ENCODE data around the gene RPS19. TPM values are rescaled to one million over a fixed set of nuclear protein-coding genes. Genes with fewer than 3 reads are reported as not detected.

Gene RPS19
- total RNA-seq, 1 experiment from 2014 or later: 3,152 TPM

DNA sequence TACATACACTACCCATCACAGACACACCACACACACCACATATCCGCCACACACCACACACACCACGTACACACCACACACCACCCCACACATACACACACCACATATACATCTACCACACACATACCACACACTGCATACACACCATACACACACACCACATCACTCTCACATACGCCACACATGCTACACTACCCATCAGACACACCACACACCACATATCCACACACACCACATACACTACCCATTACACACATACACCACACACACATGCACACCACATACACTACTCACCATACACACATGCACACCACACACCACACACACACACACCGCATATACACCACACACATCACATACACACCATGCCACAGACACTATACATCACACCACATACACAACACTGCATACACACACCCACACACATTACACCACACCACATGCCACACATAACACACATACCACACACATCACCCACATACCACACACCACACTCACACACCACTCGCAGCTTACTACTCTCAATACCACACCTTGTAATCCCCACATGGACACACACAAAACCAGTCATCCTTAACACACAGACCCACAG lies 58.7 kb downstream of the RPS19 start:
- Mint-ChIP-seq H3K27me3 (ENCODE audit: low read depth) (no peaks in the 10 kb centered on the region), H3K36me3 (no peaks in the 10 kb centered on the region), H3K27ac (no peak overlapping the region), H3K4me3 (no peak overlapping the region), H3K4me1 (peaks cover 10% of the 10 kb centered on the region), H3K9me3 (no peaks in the 10 kb centered on the region)
- DNase-seq (ENCODE audit: low spot score) (no peak), ATAC-seq (no peak)
- CTCF ChIA-PET: interaction anchor here (1.3 to 1.4 kb wide), 3 partner anchors 9 to 35 kb away, joined by 3 to 5 read pairs (median 5); partner anchors contain the start of gene ERFL
- POLR2A ChIA-PET: interaction anchor here (0.5 kb wide), 1 partner anchor 43 kb away, joined by 3 read pairs; no protein-coding TSS in a partner anchor
- TF ChIP-seq GRHL2 (CRISPR knock-in tag; IDR thresholded peaks at IDR 0.05; ENCODE audit: insufficient replicate concordance, severe bottlenecking) (no peak), TP53 (CRISPR knock-in tag; IDR thresholded peaks at IDR 0.05) (no peak), ZNF416 (CRISPR knock-in tag; IDR thresholded peaks at IDR 0.05) (no peak), HMGA2 (CRISPR knock-in tag; IDR thresholded peaks at IDR 0.05) (no peak), ZNF671 (CRISPR knock-in tag; IDR thresholded peaks at IDR 0.05) (no peak)
- TF ChIP-seq, protein P1, sequence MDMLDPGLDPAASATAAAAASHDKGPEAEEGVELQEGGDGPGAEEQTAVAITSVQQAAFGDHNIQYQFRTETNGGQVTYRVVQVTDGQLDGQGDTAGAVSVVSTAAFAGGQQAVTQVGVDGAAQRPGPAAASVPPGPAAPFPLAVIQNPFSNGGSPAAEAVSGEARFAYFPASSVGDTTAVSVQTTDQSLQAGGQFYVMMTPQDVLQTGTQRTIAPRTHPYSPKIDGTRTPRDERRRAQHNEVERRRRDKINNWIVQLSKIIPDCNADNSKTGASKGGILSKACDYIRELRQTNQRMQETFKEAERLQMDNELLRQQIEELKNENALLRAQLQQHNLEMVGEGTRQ (CRISPR knock-in tag; IDR thresholded peaks at IDR 0.05): no peak
- TF ChIP-seq, protein P2, sequence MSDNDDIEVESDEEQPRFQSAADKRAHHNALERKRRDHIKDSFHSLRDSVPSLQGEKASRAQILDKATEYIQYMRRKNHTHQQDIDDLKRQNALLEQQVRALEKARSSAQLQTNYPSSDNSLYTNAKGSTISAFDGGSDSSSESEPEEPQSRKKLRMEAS (CRISPR knock-in tag; IDR thresholded peaks at IDR 0.05): no peak
- TF ChIP-seq, protein P3, sequence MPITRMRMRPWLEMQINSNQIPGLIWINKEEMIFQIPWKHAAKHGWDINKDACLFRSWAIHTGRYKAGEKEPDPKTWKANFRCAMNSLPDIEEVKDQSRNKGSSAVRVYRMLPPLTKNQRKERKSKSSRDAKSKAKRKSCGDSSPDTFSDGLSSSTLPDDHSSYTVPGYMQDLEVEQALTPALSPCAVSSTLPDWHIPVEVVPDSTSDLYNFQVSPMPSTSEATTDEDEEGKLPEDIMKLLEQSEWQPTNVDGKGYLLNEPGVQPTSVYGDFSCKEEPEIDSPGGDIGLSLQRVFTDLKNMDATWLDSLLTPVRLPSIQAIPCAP (CRISPR knock-in tag; IDR thresholded peaks at IDR 0.05): no peak
- TF ChIP-seq, protein P4, sequence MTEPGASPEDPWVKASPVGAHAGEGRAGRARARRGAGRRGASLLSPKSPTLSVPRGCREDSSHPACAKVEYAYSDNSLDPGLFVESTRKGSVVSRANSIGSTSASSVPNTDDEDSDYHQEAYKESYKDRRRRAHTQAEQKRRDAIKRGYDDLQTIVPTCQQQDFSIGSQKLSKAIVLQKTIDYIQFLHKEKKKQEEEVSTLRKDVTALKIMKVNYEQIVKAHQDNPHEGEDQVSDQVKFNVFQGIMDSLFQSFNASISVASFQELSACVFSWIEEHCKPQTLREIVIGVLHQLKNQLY (CRISPR knock-in tag; IDR thresholded peaks at IDR 0.05): no peak
- TF ChIP-seq, protein P5, sequence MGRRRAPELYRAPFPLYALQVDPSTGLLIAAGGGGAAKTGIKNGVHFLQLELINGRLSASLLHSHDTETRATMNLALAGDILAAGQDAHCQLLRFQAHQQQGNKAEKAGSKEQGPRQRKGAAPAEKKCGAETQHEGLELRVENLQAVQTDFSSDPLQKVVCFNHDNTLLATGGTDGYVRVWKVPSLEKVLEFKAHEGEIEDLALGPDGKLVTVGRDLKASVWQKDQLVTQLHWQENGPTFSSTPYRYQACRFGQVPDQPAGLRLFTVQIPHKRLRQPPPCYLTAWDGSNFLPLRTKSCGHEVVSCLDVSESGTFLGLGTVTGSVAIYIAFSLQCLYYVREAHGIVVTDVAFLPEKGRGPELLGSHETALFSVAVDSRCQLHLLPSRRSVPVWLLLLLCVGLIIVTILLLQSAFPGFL (CRISPR knock-in tag; IDR thresholded peaks at IDR 0.05; ENCODE audit: borderline replicate concordance): no peak

DNA sequence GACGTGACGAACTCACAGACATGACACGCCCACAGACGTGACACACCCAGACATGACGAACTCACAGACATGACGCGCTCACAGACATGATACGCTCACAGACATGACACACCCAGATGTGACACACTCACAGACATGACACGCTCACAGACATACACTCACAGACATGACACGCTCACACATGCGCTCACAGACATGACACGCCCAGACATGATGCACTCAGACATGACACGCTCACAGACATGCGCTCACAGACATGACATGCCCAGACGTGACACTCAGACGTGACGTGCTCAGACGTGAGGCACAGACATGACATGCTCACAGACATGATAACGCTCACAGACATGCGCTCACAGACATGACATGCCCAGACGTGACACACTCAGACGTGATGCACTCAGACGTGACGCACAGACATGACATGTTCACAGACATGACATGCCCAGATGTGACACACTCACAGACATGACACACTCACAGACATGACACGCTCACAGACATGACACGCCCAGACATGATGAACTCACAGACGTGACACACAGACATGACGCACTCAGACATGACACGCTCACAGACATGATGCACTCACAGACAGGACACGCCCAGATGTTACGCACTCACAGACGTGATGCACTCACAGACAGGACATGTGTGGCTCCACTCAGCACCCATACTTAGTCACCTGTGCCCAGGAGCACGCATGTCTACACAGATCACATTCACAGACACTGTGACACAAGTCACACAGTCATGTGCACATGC lies 60.1 kb downstream of the RPS19 start:
- H3K4me1 Mint-ChIP-seq: peaks cover 10% of the 10 kb centered on the region
- CTCF ChIA-PET: interaction anchor here (0.7 to 1.4 kb wide), 4 partner anchors 8 to 36 kb away, joined by 3 to 5 read pairs (median 4); partner anchors contain the start of gene ERFL
- DNase-seq (ENCODE audit: low spot score): no peak
- no peaks in the 10 kb centered on the region for H3K36me3 Mint-ChIP-seq
- ATAC-seq: no peak
- POLR2A ChIA-PET: no interaction called here
- no peaks in the 10 kb centered on the region for H3K9me3 Mint-ChIP-seq
- H3K27me3 Mint-ChIP-seq (ENCODE audit: low read depth): no peaks in the 10 kb centered on the region
- no peak overlapping the region for H3K27ac Mint-ChIP-seq
- no peak overlapping the region for H3K4me3 Mint-ChIP-seq
- TF ChIP-seq, protein P6, sequence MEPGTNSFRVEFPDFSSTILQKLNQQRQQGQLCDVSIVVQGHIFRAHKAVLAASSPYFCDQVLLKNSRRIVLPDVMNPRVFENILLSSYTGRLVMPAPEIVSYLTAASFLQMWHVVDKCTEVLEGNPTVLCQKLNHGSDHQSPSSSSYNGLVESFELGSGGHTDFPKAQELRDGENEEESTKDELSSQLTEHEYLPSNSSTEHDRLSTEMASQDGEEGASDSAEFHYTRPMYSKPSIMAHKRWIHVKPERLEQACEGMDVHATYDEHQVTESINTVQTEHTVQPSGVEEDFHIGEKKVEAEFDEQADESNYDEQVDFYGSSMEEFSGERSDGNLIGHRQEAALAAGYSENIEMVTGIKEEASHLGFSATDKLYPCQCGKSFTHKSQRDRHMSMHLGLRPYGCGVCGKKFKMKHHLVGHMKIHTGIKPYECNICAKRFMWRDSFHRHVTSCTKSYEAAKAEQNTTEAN (CRISPR knock-in tag; IDR thresholded peaks at IDR 0.05): no peak
- TF ChIP-seq, protein P5 (CRISPR knock-in tag; IDR thresholded peaks at IDR 0.05; ENCODE audit: borderline replicate concordance): no peak
- TF ChIP-seq SP1 (CRISPR knock-in tag; conservative IDR thresholded peaks at IDR 0.05) (no peak), ZNF232 (CRISPR knock-in tag; IDR thresholded peaks at IDR 0.05) (no peak), FOXK1 (CRISPR knock-in tag; IDR thresholded peaks at IDR 0.05) (no peak), ZNF263 (CRISPR knock-in tag; IDR thresholded peaks at IDR 0.05; ENCODE audit: low read depth) (no peak), TEAD4 (CRISPR knock-in tag; IDR thresholded peaks at IDR 0.05) (no peak), ELF4 (CRISPR knock-in tag; IDR thresholded peaks at IDR 0.05; ENCODE audit: low read depth) (no peak)
- TF ChIP-seq, protein P7, sequence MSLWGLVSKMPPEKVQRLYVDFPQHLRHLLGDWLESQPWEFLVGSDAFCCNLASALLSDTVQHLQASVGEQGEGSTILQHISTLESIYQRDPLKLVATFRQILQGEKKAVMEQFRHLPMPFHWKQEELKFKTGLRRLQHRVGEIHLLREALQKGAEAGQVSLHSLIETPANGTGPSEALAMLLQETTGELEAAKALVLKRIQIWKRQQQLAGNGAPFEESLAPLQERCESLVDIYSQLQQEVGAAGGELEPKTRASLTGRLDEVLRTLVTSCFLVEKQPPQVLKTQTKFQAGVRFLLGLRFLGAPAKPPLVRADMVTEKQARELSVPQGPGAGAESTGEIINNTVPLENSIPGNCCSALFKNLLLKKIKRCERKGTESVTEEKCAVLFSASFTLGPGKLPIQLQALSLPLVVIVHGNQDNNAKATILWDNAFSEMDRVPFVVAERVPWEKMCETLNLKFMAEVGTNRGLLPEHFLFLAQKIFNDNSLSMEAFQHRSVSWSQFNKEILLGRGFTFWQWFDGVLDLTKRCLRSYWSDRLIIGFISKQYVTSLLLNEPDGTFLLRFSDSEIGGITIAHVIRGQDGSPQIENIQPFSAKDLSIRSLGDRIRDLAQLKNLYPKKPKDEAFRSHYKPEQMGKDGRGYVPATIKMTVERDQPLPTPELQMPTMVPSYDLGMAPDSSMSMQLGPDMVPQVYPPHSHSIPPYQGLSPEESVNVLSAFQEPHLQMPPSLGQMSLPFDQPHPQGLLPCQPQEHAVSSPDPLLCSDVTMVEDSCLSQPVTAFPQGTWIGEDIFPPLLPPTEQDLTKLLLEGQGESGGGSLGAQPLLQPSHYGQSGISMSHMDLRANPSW (CRISPR knock-in tag; conservative IDR thresholded peaks at IDR 0.05; ENCODE audit: low read depth): no peak
- TF ChIP-seq, protein P8, sequence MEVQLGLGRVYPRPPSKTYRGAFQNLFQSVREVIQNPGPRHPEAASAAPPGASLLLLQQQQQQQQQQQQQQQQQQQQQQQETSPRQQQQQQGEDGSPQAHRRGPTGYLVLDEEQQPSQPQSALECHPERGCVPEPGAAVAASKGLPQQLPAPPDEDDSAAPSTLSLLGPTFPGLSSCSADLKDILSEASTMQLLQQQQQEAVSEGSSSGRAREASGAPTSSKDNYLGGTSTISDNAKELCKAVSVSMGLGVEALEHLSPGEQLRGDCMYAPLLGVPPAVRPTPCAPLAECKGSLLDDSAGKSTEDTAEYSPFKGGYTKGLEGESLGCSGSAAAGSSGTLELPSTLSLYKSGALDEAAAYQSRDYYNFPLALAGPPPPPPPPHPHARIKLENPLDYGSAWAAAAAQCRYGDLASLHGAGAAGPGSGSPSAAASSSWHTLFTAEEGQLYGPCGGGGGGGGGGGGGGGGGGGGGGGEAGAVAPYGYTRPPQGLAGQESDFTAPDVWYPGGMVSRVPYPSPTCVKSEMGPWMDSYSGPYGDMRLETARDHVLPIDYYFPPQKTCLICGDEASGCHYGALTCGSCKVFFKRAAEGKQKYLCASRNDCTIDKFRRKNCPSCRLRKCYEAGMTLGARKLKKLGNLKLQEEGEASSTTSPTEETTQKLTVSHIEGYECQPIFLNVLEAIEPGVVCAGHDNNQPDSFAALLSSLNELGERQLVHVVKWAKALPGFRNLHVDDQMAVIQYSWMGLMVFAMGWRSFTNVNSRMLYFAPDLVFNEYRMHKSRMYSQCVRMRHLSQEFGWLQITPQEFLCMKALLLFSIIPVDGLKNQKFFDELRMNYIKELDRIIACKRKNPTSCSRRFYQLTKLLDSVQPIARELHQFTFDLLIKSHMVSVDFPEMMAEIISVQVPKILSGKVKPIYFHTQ (CRISPR knock-in tag; IDR thresholded peaks at IDR 0.05): no peak
